Measurements from ENCODE around the gene OLFML2B.

The OLFML2B gene

GRCh38 chr1:161978011-161978790 lies 45.5 kb downstream of the OLFML2B start:
- no peak for DNase-seq (ENCODE audit: low spot score)

- no peak for DNase-seq (ENCODE audit: low spot score)
These were observed 49.5 kb downstream of the OLFML2B start for GRCh38 chr1:161973924-161974845.

- DNase-seq (ENCODE audit: low spot score) = no peak
These were observed 50.8 kb downstream of the OLFML2B start for GRCh38 chr1:161972828-161973227.

- DNase-seq (ENCODE audit: low spot score) = no peak
These were observed 53.0 kb downstream of the OLFML2B start for GRCh38 chr1:161970633-161971032.

- DNase-seq (ENCODE audit: low spot score) = no peak
These were observed 53.6 kb downstream of the OLFML2B start for GRCh38 chr1:161970036-161970435.

GRCh38 chr1:161966067-161966466 lies 57.6 kb downstream of the OLFML2B start:
- no peak for DNase-seq (ENCODE audit: low spot score)

GRCh38 chr1:161962091-161962887 lies 61.4 kb downstream of the OLFML2B start:
- peak; percentile 76 for DNase-seq (ENCODE audit: low spot score)

- DNase-seq (ENCODE audit: low spot score) = no peak
These were observed 65.2 kb downstream of the OLFML2B start for GRCh38 chr1:161958425-161958824.

GRCh38 chr1:161956930-161957329 lies 66.7 kb downstream of the OLFML2B start:
- no peak for DNase-seq (ENCODE audit: low spot score)

- no peak for DNase-seq (ENCODE audit: low spot score)
These were observed 67.6 kb downstream of the OLFML2B start for GRCh38 chr1:161956097-161956496.

- no peak for DNase-seq (ENCODE audit: low spot score)
These were observed 68.1 kb downstream of the OLFML2B start for GRCh38 chr1:161955606-161956005.

GRCh38 chr1:161954466-161954865 lies 69.2 kb downstream of the OLFML2B start:
- no peak for DNase-seq (ENCODE audit: low spot score)

- DNase-seq (ENCODE audit: low spot score) = no peak
These were observed 69.6 kb downstream of the OLFML2B start for GRCh38 chr1:161954050-161954449.

GRCh38 chr1:161953256-161953920 lies 70.3 kb downstream of the OLFML2B start:
- no peak for DNase-seq (ENCODE audit: low spot score)

GRCh38 chr1:161952607-161953172 lies 71.0 kb downstream of the OLFML2B start:
- peak; percentile 16 for DNase-seq (ENCODE audit: low spot score)

GRCh38 chr1:161951646-161952045 lies 72.0 kb downstream of the OLFML2B start:
- no peak for DNase-seq (ENCODE audit: low spot score)

- DNase-seq (ENCODE audit: low spot score) = no peak
These were observed 73.3 kb downstream of the OLFML2B start for GRCh38 chr1:161950377-161950776.

- no peak for DNase-seq (ENCODE audit: low spot score)
These were observed 74.1 kb downstream of the OLFML2B start for GRCh38 chr1:161949548-161949947.

- DNase-seq (ENCODE audit: low spot score) = no peak
These were observed 75.2 kb downstream of the OLFML2B start for GRCh38 chr1:161948435-161948834.

GRCh38 chr1:161946071-161946987 lies 77.3 kb downstream of the OLFML2B start:
- no peak for DNase-seq (ENCODE audit: low spot score)

All from COLO829 (cell line).